Esophagus (tissue), 2 donors: ENCODE results near the gene TAF1D. TPM values are rescaled to one million over a fixed set of nuclear protein-coding genes. Genes with fewer than 3 reads are reported as not detected.
"Not testable (repeated sequence)": the region's sequence is repeated elsewhere in the genome, so short reads cannot be mapped to it uniquely, and the experiment has no call there.

Experiments used
- H3K27ac ChIP-seq, 2 donors: one replicate each; pipeline ENCODE4 v1.5.1; 2013; ENCODE audit warnings: low read depth in 2 of 2, mild to moderate bottlenecking in 2 of 2, inconsistent platforms in 1 of 2, low read length in 1 of 2, moderate library complexity in 1 of 2
- H3K27me3 ChIP-seq, 2 donors: one replicate each; pipeline ENCODE4 v1.6.1; 2013; ENCODE audit warnings: low read length in 2 of 2, control low read depth in 1 of 2, mild to moderate bottlenecking in 1 of 2; ENCODE audit not compliant: insufficient read depth in 2 of 2, control insufficient read depth in 1 of 2
- H3K36me3 ChIP-seq, 2 donors: one replicate each; pipeline ENCODE4 v1.6.1; 2013; ENCODE audit warnings: low read length in 1 of 2; ENCODE audit not compliant: control insufficient read depth in 2 of 2, insufficient read depth in 2 of 2
- H3K4me1 ChIP-seq, 2 donors: one replicate each; pipeline ENCODE4 v1.6.1; 2013; ENCODE audit warnings: low read length in 1 of 2; ENCODE audit not compliant: control insufficient read depth in 2 of 2, insufficient read depth in 2 of 2
- H3K4me3 ChIP-seq, 2 donors: one replicate each; pipeline ENCODE4 v1.5.1; 2013; ENCODE audit warnings: low read length in 2 of 2, mild to moderate bottlenecking in 2 of 2, low read depth in 1 of 2, moderate library complexity in 1 of 2
- H3K9me3 ChIP-seq, 2 donors: one replicate each; pipeline ENCODE4 v1.6.1; 2013; ENCODE audit warnings: mild to moderate bottlenecking in 2 of 2, low read depth in 1 of 2, low read length in 1 of 2, moderate library complexity in 1 of 2; ENCODE audit not compliant: control insufficient read depth in 2 of 2, insufficient read depth in 1 of 2
- WGBS, 2 donors: extraction: QIAGEN DNeasy Blood & Tissue Kit; methylation state at CpG; one replicate each; pipeline ENCODE4 v1.1.7; 2013; 5-methylcytosine and 5-hydroxymethylcytosine counted together
- polyA plus RNA-seq, 2 donors: library from polyadenylated mRNA; stranded (reverse); fragments of 200-250 nt; gene quantifications; one replicate each; pipeline ENCODE4 v1.2.3, GENCODE V29; 2013
- donor health status: healthy with polysubstance abuse.
- donor health status: Bipolar disorder and iron deficiency.

TAF1D gene
- polyA plus RNA-seq, 2 donors: 70.2 to 156 TPM

- Histone ChIP-seq H3K4me1 (no peaks in the 10 kb centered on the region), H3K4me3 (no peak overlapping the region), H3K27ac (no peak overlapping the region), H3K27me3 (no peaks in the 10 kb centered on the region), H3K9me3 (no peaks in the 10 kb centered on the region), H3K36me3 (no peaks in the 10 kb centered on the region)
- WGBS, 2 donors: 85 to 90% methylated on average over 4 of the region's 4 CpGs
Observed at GRCh38 chr11:93772123-93772522, 30.8 kb upstream of the TAF1D start.

GRCh38 chr11:93770160-93770559, 28.9 kb upstream of the TAF1D start:
- Histone ChIP-seq H3K27me3 (no peaks in the 10 kb centered on the region), H3K36me3 (no peaks in the 10 kb centered on the region), H3K4me1 (no peaks in the 10 kb centered on the region), H3K4me3 (no peak overlapping the region), H3K9me3 (no peaks in the 10 kb centered on the region), H3K27ac (no peak overlapping the region)
- WGBS, 2 donors: 38 to 41% methylated on average over 1 of the region's 1 CpG

- H3K4me1 ChIP-seq: no peaks in the 10 kb centered on the region
- no peaks in the 10 kb centered on the region for H3K36me3 ChIP-seq
- no peaks in the 10 kb centered on the region for H3K9me3 ChIP-seq
- 86 to 89% methylated on average over 3 of the region's 3 CpGs for WGBS, 2 donors
- H3K27me3 ChIP-seq: no peaks in the 10 kb centered on the region
- no peak overlapping the region for H3K4me3 ChIP-seq
- H3K27ac ChIP-seq: no peak overlapping the region
Observed at GRCh38 chr11:93767018-93767417, 25.7 kb upstream of the TAF1D start.

- Histone ChIP-seq H3K9me3 (no peaks in the 10 kb centered on the region), H3K4me1 (no peaks in the 10 kb centered on the region), H3K36me3 (peaks cover 0 to 2% of the 10 kb centered on the region in 2 donors), H3K4me3 (no peak overlapping the region), H3K27ac (no peak overlapping the region), H3K27me3 (no peaks in the 10 kb centered on the region)
- WGBS, 2 donors: 75 to 81% methylated on average over 5 of the region's 5 CpGs
Observed at GRCh38 chr11:93766504-93766903, 25.2 kb upstream of the TAF1D start.

- Histone ChIP-seq H3K4me1 (no peaks in the 10 kb centered on the region), H3K27ac (no peak overlapping the region), H3K4me3 (no peak overlapping the region), H3K9me3 (no peaks in the 10 kb centered on the region), H3K36me3 (peaks cover 0 to 4% of the 10 kb centered on the region in 2 donors), H3K27me3 (no peaks in the 10 kb centered on the region)
- WGBS, 2 donors: 60 to 61% methylated on average over 2 of the region's 2 CpGs
Observed at GRCh38 chr11:93765551-93765950, 24.3 kb upstream of the TAF1D start.

- Histone ChIP-seq H3K4me3 (no peak overlapping the region), H3K9me3 (no peaks in the 10 kb centered on the region), H3K27me3 (no peaks in the 10 kb centered on the region), H3K4me1 (no peaks in the 10 kb centered on the region), H3K36me3 (peaks cover 4 to 13% of the 10 kb centered on the region in 2 donors), H3K27ac (no peak overlapping the region)
- WGBS, 2 donors: 94 to 96% methylated on average over 1 of the region's 1 CpG
Observed at GRCh38 chr11:93761910-93762309, 20.6 kb upstream of the TAF1D start.

- H3K27ac ChIP-seq, H3K4me3 ChIP-seq, H3K4me1 ChIP-seq, H3K9me3 ChIP-seq, H3K27me3 ChIP-seq: not testable (repeated sequence)
- H3K36me3 ChIP-seq: peaks cover 4 to 18% of the 10 kb centered on the region in 2 donors
- 84 to 88% methylated on average over 4 of the region's 4 CpGs for WGBS, 2 donors
Observed at GRCh38 chr11:93759123-93759522, 17.8 kb upstream of the TAF1D start.

GRCh38 chr11:93757924-93758865, 16.9 kb upstream of the TAF1D start:
- no peak overlapping the region for H3K4me3 ChIP-seq

GRCh38 chr11:93757301-93757700, 16.0 kb upstream of the TAF1D start:
- no peak overlapping the region for H3K4me3 ChIP-seq
- H3K4me1 ChIP-seq: no peaks in the 10 kb centered on the region
- WGBS, 2 donors: 81 to 90% methylated on average over 3 of the region's 3 CpGs
- no peaks in the 10 kb centered on the region for H3K9me3 ChIP-seq
- peaks cover 4 to 18% of the 10 kb centered on the region in 2 donors for H3K36me3 ChIP-seq
- H3K27ac ChIP-seq: no peak overlapping the region
- H3K27me3 ChIP-seq: no peaks in the 10 kb centered on the region

More at GRCh38 chr11:93757924-93758865, 16.9 kb upstream of the TAF1D start:
- H3K27ac ChIP-seq: no peak overlapping the region
- H3K4me1 ChIP-seq: no peaks in the 10 kb centered on the region
- H3K27me3 ChIP-seq: no peaks in the 10 kb centered on the region
- H3K9me3 ChIP-seq: no peaks in the 10 kb centered on the region
- 96 to 97% methylated on average over 38 of the region's 38 CpGs for WGBS, 2 donors
- peaks cover 4 to 18% of the 10 kb centered on the region in 2 donors for H3K36me3 ChIP-seq

- no peaks in the 10 kb centered on the region for H3K4me1 ChIP-seq
- 79 to 88% methylated on average over 3 of the region's 3 CpGs for WGBS, 2 donors
- no peaks in the 10 kb centered on the region for H3K9me3 ChIP-seq
- no peaks in the 10 kb centered on the region for H3K27me3 ChIP-seq
- no peak overlapping the region for H3K4me3 ChIP-seq
- peaks cover 4 to 18% of the 10 kb centered on the region in 2 donors for H3K36me3 ChIP-seq
- no peak overlapping the region for H3K27ac ChIP-seq
Observed at GRCh38 chr11:93756748-93757147, 15.5 kb upstream of the TAF1D start.
